Tibial nerve (tissue), 4 donors: ENCODE results near the gene AKR1C2. TPM values are rescaled to one million over a fixed set of nuclear protein-coding genes. Genes with fewer than 3 reads are reported as not detected.

Experiments used
- DNase-seq, 2 donors: peaks; one replicate each; pipeline ENCODE4 v3.0.0-alpha.2; 2019; ENCODE audit warnings: low spot score in 2 of 2
- H3K27ac ChIP-seq, 4 donors: fragments of 200-600 bp; sonication (generic) in 3 of 4; one replicate each; pipeline ENCODE4 v1.5.1; 2017 to 2019; ENCODE audit warnings: mild to moderate bottlenecking in 1 of 4
- H3K27me3 ChIP-seq, 2 donors: fragments of 200-600 bp; sonication (generic) in 1 of 2; one replicate each; pipeline versions ENCODE4 v1.5.1 to v1.6.0; 2017 to 2019
- H3K36me3 ChIP-seq, 3 donors: fragments of 200-600 bp; sonication (generic); one replicate each; pipeline ENCODE4 v1.5.1; 2018 to 2019
- H3K4me1 ChIP-seq, 4 donors: fragments of 200-600 bp; sonication (generic) in 3 of 4; one replicate each; pipeline ENCODE4 v1.5.1; 2017 to 2019
- H3K4me3 ChIP-seq, 4 donors: fragments of 200-600 bp; sonication (generic) in 3 of 4; one replicate each; pipeline ENCODE4 v1.5.1; 2017 to 2019; ENCODE audit warnings: mild to moderate bottlenecking in 1 of 4, moderate library complexity in 1 of 4
- H3K9me3 ChIP-seq, 4 donors: fragments of 200-600 bp; sonication (generic) in 3 of 4; one replicate each; pipeline ENCODE4 v1.5.1; 2017 to 2019
- CTCF ChIP-seq, 5 experiments: fragments of 200-600 bp in 3 of 5; fragments of 450-650 bp in 2 of 5; sonication (generic) in 3 of 5; IDR thresholded peaks; one replicate each; pipeline ENCODE4 v1.5.1; 2016 to 2019; ENCODE audit warnings: antibody characterized with exemption in 5 of 5, mild to moderate bottlenecking in 3 of 5, moderate library complexity in 2 of 5
- EP300 ChIP-seq, 2 donors: sonication (generic); formaldehyde crosslinking; IDR thresholded peaks; one replicate each; pipeline ENCODE4 v1.6.1; 2017; ENCODE audit warnings: antibody characterized with exemption in 2 of 2, mild to moderate bottlenecking in 1 of 2
- POLR2A ChIP-seq, 2 donors: fragments of 450-650 bp; IDR thresholded peaks; one replicate each; pipeline ENCODE4 v1.6.1; 2017; ENCODE audit warnings: antibody characterized with exemption in 2 of 2, mild to moderate bottlenecking in 2 of 2, moderate library complexity in 2 of 2
- WGBS, 2 donors: methylation state at CpG; one replicate each; pipeline ENCODE4 v1.1.5; 2018; 5-methylcytosine and 5-hydroxymethylcytosine counted together
- total RNA-seq, 4 donors: library from RNA; depleted of rRNA; stranded (reverse); fragments of >200 nt; gene quantifications; one replicate each; pipeline ENCODE4 v1.1.0, GENCODE V29; 2016

AKR1C2 gene
- total RNA-seq, 4 donors from 2014 or later = 24.7 to 52.2 (median 39.6) TPM

- no peak for DNase-seq
- Histone ChIP-seq H3K27ac (peak overlapping the region in 1 of 4 donors; percentile 22), H3K36me3 (no peaks in the 10 kb centered on the region), H3K27me3 (no peaks in the 10 kb centered on the region), H3K4me3 (no peak overlapping the region), H3K9me3 (no peaks in the 10 kb centered on the region), H3K4me1 (peaks cover 0 to 16% (median 0%) of the 10 kb centered on the region in 4 donors)
- 42 to 59% methylated on average over 7 of the region's 7 CpGs for WGBS, 2 donors
- TF ChIP-seq POLR2A (IDR thresholded peaks at IDR 0.05) (no peak), EP300 (IDR thresholded peaks at IDR 0.05) (no peak), CTCF (IDR thresholded peaks at IDR 0.05) (no peak)
These were observed 18.6 kb downstream of the AKR1C2 start for GRCh38 chr10:4984971-4985594.

- DNase-seq = no peak
- H3K4me1 ChIP-seq = peaks cover 0 to 16% (median 0%) of the 10 kb centered on the region in 4 donors
- no peaks in the 10 kb centered on the region for H3K36me3 ChIP-seq
- no peak overlapping the region for H3K27ac ChIP-seq
- TF ChIP-seq POLR2A (IDR thresholded peaks at IDR 0.05) = no peak
- no peak for TF ChIP-seq EP300 (IDR thresholded peaks at IDR 0.05)
- TF ChIP-seq CTCF (IDR thresholded peaks at IDR 0.05) = no peak
- no peaks in the 10 kb centered on the region for H3K27me3 ChIP-seq
- 95% methylated on average over 9 to 10 of the region's 10 CpGs for WGBS, 2 donors
- H3K9me3 ChIP-seq = no peaks in the 10 kb centered on the region
- no peak overlapping the region for H3K4me3 ChIP-seq
These were observed 19.4 kb downstream of the AKR1C2 start for GRCh38 chr10:4984223-4984622.

GRCh38 chr10:4983615-4984216 lies 19.9 kb downstream of the AKR1C2 start:
- no peaks in the 10 kb centered on the region for H3K27me3 ChIP-seq
- no peak for DNase-seq
- peaks cover 0 to 16% (median 0%) of the 10 kb centered on the region in 4 donors for H3K4me1 ChIP-seq
- H3K27ac ChIP-seq = no peak overlapping the region
- TF ChIP-seq EP300 (IDR thresholded peaks at IDR 0.05) (no peak), POLR2A (IDR thresholded peaks at IDR 0.05) (no peak), CTCF (IDR thresholded peaks at IDR 0.05) (no peak)
- H3K9me3 ChIP-seq = no peaks in the 10 kb centered on the region
- no peak overlapping the region for H3K4me3 ChIP-seq
- 93% methylated on average over 3 to 5 of the region's 5 CpGs for WGBS, 2 donors
- no peaks in the 10 kb centered on the region for H3K36me3 ChIP-seq

- H3K36me3 ChIP-seq = no peaks in the 10 kb centered on the region
- whole genome bisulfite sequencing, 2 donors = 90 to 93% methylated on average over 9 of the region's 9 CpGs
- no peak for TF ChIP-seq POLR2A (IDR thresholded peaks at IDR 0.05)
- TF ChIP-seq CTCF (IDR thresholded peaks at IDR 0.05) = no peak
- no peak for TF ChIP-seq EP300 (IDR thresholded peaks at IDR 0.05)
- H3K4me1 ChIP-seq = peaks cover 0 to 16% (median 0%) of the 10 kb centered on the region in 4 donors
- H3K9me3 ChIP-seq = no peaks in the 10 kb centered on the region
- H3K4me3 ChIP-seq = no peak overlapping the region
- DNase-seq = no peak
- H3K27ac ChIP-seq = peak overlapping the region in 1 of 4 donors; percentile 8
- no peaks in the 10 kb centered on the region for H3K27me3 ChIP-seq
These were observed 20.9 kb downstream of the AKR1C2 start for GRCh38 chr10:4982764-4983226.
